Central memory CD8-positive, alpha-beta T cell (primary cell): ENCODE results near the gene CDH24.

ENCODE experiments used
- ATAC-seq: fragments of 150-1000 bp; cut with Tn5 transposase; replicated peaks from 2 replicates; pipeline ENCODE4 v1.10.0; 2022; ENCODE audit warnings: mild to moderate bottlenecking, moderate FRiP score, moderate number of reproducible peaks; ENCODE audit not compliant: poor library complexity, severe bottlenecking; ENCODE audit errors: extremely low read depth
- DNase-seq, 2 donors: peaks; one replicate each; pipeline ENCODE4 v3.0.0; 2021; ENCODE audit warnings: low spot score in 2 of 2
- H3K27ac Mint-ChIP-seq: one replicate; pipeline ENCODE4 v1.8.0; 2022; ENCODE audit warnings: low read depth, mild to moderate bottlenecking, moderate library complexity, mixed read lengths
- H3K27me3 Mint-ChIP-seq: one replicate; pipeline ENCODE4 v1.8.0; 2022; ENCODE audit warnings: mixed read lengths
- H3K36me3 Mint-ChIP-seq: one replicate; pipeline ENCODE4 v1.8.0; 2022; ENCODE audit warnings: mild to moderate bottlenecking, moderate library complexity, mixed read lengths; ENCODE audit not compliant: insufficient read depth
- H3K4me1 Mint-ChIP-seq: one replicate; pipeline ENCODE4 v1.8.0; 2022; ENCODE audit warnings: mixed read lengths
- H3K4me3 Mint-ChIP-seq: one replicate; pipeline ENCODE4 v1.8.0; 2022; ENCODE audit warnings: mild to moderate bottlenecking, moderate library complexity, mixed read lengths
- H3K9me3 Mint-ChIP-seq: one replicate; pipeline ENCODE4 v1.8.0; 2022; ENCODE audit warnings: mixed read lengths

CDH24 gene

DNA sequence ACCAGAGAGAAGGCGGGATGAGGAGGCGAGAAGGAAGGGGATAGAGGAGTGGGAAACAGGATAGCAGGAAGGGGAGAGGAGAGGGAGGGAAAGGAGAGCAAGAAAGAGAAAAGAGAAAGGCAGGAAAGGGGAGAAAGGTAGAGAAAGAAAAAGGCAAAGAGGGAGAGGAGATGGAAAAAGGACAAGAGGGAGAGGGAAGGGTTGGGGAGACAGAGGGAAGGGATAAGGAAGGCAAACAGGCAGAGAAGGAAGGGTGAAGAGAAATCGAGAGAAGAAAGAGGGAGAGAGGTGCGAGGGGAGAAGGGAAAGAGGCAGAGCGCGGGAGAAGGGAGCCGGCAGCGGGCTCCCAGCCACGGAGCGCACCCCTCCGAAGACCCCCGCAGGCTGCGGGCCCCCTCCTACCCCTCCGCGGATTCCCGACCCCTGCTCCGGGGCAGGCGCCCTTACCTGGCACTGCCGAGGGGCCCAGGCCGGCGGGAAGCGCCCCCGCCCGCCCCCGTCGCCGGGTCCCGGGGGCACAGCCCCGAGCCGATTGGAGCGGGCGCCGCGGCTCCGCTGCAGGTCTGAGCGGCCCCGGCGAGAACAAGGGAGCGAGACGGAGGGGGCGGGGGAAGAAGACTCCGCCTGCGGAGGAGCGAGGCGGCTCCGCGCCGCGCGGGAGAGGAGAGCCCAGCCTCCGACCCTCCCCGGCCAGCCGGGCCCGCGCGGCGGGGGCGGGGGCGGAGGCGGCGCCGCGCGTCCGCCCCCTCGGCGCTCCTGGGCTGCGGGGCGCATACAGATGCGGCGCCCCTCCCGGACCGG, at the start of gene CDH24:
Gene CDH24, minus strand, starts transcription at position 565 of the 801 bp plus-strand sequence. CDS start 1,787 bp downstream, outside the sequence.
- Mint-ChIP-seq H3K4me1 (peaks cover 21% of the 10 kb centered on the region), H3K27me3 (no peaks in the 10 kb centered on the region), H3K36me3 (peaks cover 32% of the 10 kb centered on the region), H3K9me3 (no peaks in the 10 kb centered on the region), H3K27ac (peak within 1 kb of the TSS; percentile 78), H3K4me3 (peak within 1 kb of the TSS; percentile 83)
- ATAC-seq (peak; percentile 61), DNase-seq (peak; percentile 34 to 39)

- Mint-ChIP-seq H3K4me1 (no peaks in the 10 kb centered on the region), H3K36me3 (peaks cover 4% of the 10 kb centered on the region), H3K27me3 (peaks cover 7% of the 10 kb centered on the region), H3K27ac (no peak overlapping the region), H3K9me3 (no peaks in the 10 kb centered on the region), H3K4me3 (no peak overlapping the region)
- no peak for ATAC-seq
- DNase-seq: no peak
Measured at GRCh38 chr14:23106747-23107045, 49.4 kb upstream of the CDH24 start.

DNA sequence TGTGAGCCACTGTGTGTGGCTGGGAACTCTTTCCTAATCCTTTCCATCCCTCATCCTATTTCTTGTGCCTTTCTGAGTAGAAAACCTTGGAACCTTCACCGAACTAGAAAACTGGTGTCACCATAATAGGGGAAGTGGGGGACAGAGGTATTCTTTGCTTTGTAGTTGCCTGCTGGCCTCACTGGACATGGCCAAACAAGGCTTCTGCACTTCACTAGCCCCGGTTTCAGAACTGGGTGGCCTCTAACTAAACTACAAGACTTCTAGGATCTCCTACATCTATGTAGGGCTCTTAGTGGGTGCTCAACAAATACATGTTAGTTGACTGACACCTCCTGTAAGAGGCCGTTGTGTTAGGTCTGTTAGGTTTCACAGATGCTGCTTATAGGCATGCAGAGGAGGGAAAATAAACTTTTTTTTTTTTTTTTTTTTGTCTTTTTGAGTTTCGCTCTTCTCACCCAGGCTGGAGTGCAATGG, 48.1 kb upstream of the CDH24 start:
- H3K4me3 Mint-ChIP-seq: no peak overlapping the region
- H3K4me1 Mint-ChIP-seq: peaks cover 2% of the 10 kb centered on the region
- peaks cover 7% of the 10 kb centered on the region for H3K27me3 Mint-ChIP-seq
- H3K9me3 Mint-ChIP-seq: no peaks in the 10 kb centered on the region
- peaks cover 4% of the 10 kb centered on the region for H3K36me3 Mint-ChIP-seq
- ATAC-seq (no peak), DNase-seq (no peak)
- H3K27ac Mint-ChIP-seq: no peak overlapping the region

- ATAC-seq (no peak), DNase-seq (no peak)
- Mint-ChIP-seq H3K27me3 (peaks cover 7% of the 10 kb centered on the region), H3K4me3 (no peak within 1 kb of the TSS), H3K27ac (no peak within 1 kb of the TSS), H3K4me1 (peaks cover 9% of the 10 kb centered on the region), H3K9me3 (no peaks in the 10 kb centered on the region), H3K36me3 (peaks cover 7% of the 10 kb centered on the region)
Measured at GRCh38 chr14:23104591-23105347, 47.4 kb upstream of the CDH24 start, which contains the start of gene CIROP. Gene CIROP, minus strand, starts transcription at chr14:23104989. Its CDS starts 69 bp downstream, at chr14:23104920.

DNA sequence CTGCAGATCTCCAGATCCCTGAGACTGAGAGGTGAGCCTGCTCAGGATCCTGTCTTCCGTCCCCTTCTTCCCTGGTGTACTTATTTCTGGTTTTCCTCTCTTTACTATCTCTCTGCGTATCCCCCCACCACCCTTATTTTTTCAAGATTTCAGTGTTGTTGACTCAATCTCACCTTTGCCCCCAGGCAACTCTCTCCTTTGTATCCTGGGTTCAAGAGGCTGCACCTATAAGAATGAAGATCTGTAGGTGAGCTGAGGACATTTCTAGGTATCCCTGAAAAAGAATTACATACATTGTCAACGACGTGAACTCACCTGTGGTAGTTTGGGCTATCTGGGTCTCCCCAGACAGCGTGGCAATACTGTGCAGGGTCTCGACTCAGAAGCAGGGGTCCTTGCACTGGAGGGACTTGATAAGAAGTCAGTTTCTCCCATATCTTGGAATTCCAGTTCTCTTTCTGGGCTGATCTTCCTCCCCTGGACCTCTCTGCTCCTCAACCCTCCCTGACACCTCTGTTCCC, 46.8 kb upstream of the CDH24 start:
- H3K36me3 Mint-ChIP-seq: peaks cover 10% of the 10 kb centered on the region

DNA sequence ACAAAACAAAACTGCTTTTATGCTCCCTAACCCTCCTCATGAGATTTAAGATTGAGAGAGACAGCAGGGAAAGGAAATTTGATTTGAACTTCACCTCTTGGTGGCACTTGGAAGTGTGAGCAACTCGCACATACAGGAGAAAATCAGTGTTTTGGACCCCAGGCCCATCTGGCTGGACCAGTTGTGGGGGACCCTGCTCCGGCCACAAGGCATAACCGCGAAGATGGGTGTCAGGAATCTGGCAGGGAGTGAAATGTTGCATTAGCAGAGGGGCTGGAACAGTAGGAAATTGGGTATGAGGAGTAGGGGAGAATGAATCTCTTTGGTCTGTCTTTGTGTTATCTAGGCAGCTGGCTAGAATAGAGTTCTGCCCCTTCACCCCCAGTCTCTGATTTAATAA, 46.3 kb upstream of the CDH24 start:
- Mint-ChIP-seq H3K27ac (no peak overlapping the region), H3K27me3 (peaks cover 7% of the 10 kb centered on the region), H3K36me3 (peaks cover 14% of the 10 kb centered on the region), H3K4me1 (peaks cover 17% of the 10 kb centered on the region), H3K9me3 (no peaks in the 10 kb centered on the region), H3K4me3 (no peak overlapping the region)
- DNase-seq: no peak
- ATAC-seq: no peak

More for the DNA sequence above, 46.8 kb upstream of the CDH24 start:
- Mint-ChIP-seq H3K9me3 (no peaks in the 10 kb centered on the region), H3K27ac (no peak overlapping the region), H3K4me1 (peaks cover 15% of the 10 kb centered on the region), H3K4me3 (no peak overlapping the region), H3K27me3 (peaks cover 7% of the 10 kb centered on the region)
- ATAC-seq (no peak), DNase-seq (no peak)

DNA sequence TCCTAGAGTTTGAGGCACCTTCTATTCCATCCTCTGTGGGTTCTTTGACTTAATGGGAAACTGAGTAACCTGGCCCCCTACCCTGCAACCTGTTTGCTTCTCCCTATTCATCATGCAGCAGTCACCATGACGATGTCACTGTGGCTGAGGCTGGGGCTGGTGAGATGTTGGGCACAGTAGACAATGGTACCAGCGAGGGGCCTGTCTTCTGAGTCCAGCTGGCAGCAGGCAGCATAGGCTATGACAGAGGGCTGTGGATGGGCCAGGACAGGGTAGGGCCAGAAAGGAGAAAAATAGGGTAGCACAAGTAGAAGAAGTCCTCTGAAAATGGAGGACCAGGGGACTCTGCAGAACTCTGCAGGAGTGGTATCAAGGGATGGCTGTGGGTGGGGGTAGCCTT, 45.5 kb upstream of the CDH24 start:
- DNase-seq (no peak), ATAC-seq (no peak)
- Mint-ChIP-seq H3K9me3 (no peaks in the 10 kb centered on the region), H3K36me3 (peaks cover 19% of the 10 kb centered on the region), H3K27me3 (peaks cover 7% of the 10 kb centered on the region), H3K27ac (no peak overlapping the region), H3K4me1 (peaks cover 17% of the 10 kb centered on the region), H3K4me3 (no peak overlapping the region)

DNA sequence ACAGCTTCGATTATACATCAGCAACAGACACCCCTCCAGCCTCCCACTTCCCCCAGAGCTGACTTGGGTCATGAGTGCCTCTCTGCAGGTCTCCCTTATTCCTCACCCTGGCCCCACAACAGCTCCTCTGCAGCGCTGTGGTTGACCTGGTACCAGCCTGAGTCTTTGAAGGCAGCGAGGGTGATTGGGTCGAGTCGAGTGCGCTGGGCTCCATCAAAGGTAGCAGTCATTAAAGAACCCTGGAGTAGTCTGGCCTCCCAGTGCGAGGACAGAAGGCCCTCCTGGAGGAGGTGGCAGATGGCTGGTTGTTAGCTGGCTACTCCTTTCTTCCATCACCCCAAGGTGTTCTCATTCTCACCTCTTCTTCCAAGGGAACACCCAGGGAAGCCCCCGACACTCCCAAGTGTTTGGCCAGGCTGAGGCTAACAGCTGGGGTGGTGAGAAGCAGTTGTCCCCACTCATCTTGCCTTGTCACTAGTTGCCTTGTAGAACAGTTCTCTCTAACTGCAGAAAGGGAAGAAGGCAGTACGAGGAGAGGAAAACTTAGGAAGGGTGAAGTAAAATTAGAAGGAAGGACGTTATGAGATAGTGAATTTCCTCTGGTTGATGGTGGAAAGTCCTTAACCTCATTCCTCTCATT, 44.8 kb upstream of the CDH24 start:
- ATAC-seq (no peak), DNase-seq (no peak)
- Mint-ChIP-seq H3K27me3 (peaks cover 7% of the 10 kb centered on the region), H3K4me1 (peaks cover 17% of the 10 kb centered on the region), H3K27ac (no peak overlapping the region), H3K4me3 (no peak overlapping the region), H3K36me3 (peaks cover 24% of the 10 kb centered on the region), H3K9me3 (no peaks in the 10 kb centered on the region)

GRCh38 chr14:23101213-23101970, 44.1 kb upstream of the CDH24 start:
- Mint-ChIP-seq H3K9me3 (no peaks in the 10 kb centered on the region), H3K4me1 (peaks cover 17% of the 10 kb centered on the region), H3K4me3 (no peak overlapping the region), H3K27ac (no peak overlapping the region), H3K36me3 (peaks cover 27% of the 10 kb centered on the region), H3K27me3 (peaks cover 7% of the 10 kb centered on the region)
- ATAC-seq (no peak), DNase-seq (no peak)

- no peaks in the 10 kb centered on the region for H3K9me3 Mint-ChIP-seq
- no peak overlapping the region for H3K4me3 Mint-ChIP-seq
- H3K36me3 Mint-ChIP-seq: peaks cover 23% of the 10 kb centered on the region
- H3K27ac Mint-ChIP-seq: no peak overlapping the region
- ATAC-seq (no peak), DNase-seq (no peak)
- peaks cover 17% of the 10 kb centered on the region for H3K4me1 Mint-ChIP-seq
- H3K27me3 Mint-ChIP-seq: peaks cover 4% of the 10 kb centered on the region
Measured at GRCh38 chr14:23099212-23099861, 42.0 kb upstream of the CDH24 start.

GRCh38 chr14:23097786-23098185, 40.5 kb upstream of the CDH24 start:
- H3K9me3 Mint-ChIP-seq: no peaks in the 10 kb centered on the region

More at GRCh38 chr14:23097786-23098185, 40.5 kb upstream of the CDH24 start:
- H3K27ac Mint-ChIP-seq: no peak overlapping the region
- peaks cover 17% of the 10 kb centered on the region for H3K4me1 Mint-ChIP-seq
- DNase-seq (no peak), ATAC-seq (no peak)
- no peak overlapping the region for H3K4me3 Mint-ChIP-seq
- H3K27me3 Mint-ChIP-seq: no peaks in the 10 kb centered on the region
- peaks cover 26% of the 10 kb centered on the region for H3K36me3 Mint-ChIP-seq
